ENCODE measurements around the gene REP15. TPM values are rescaled to one million over a fixed set of nuclear protein-coding genes. Genes with fewer than 3 reads are reported as not detected.
A peak's percentile ranks its signal among the peaks of the same experiment; 100 is the strongest.

Gene REP15
- polyA plus RNA-seq, 1 of the 3 experiments (the other 2 are of a cell fraction) = 0.84 TPM

- no peak overlapping the region for H3K4me3 ChIP-seq (ENCODE audit: low read depth in 2 of 2, low read length in 1 of 2)
- H3F3A ChIP-seq (replicated peaks; ENCODE audit: insufficient read depth) = peaks cover 39% of the 10 kb centered on the region
- no peaks in the 10 kb centered on the region for H3K27me3 ChIP-seq (ENCODE audit: insufficient read depth)
- CTCF ChIA-PET = no interaction called here
- no peak overlapping the region for H3K4me2 ChIP-seq
- peaks cover 0 to 10% of the 10 kb centered on the region in 2 experiments; a peak in 1 of 4 replicates for H3K4me1 ChIP-seq (ENCODE audit: control insufficient read depth in 1 of 2, insufficient read depth in 2 of 2, low read depth in 1 of 2, low read length in 1 of 2)
- 93% methylated on average over 6 of the region's 6 CpGs for WGBS (ENCODE audit: low lambda C conversion rate)
- H3K79me2 ChIP-seq (ENCODE audit: insufficient read depth) = no peaks in the 10 kb centered on the region
- H4K20me1 ChIP-seq (ENCODE audit: insufficient read depth) = no peaks in the 10 kb centered on the region
- DNase-seq = no peak
- POLR2A ChIA-PET = no interaction called here
- H2AFZ ChIP-seq (ENCODE audit: low read depth) = no peak overlapping the region
- peak overlapping the region in 1 of 2 experiments; percentile 45; a peak in 1 of 4 replicates for H3K27ac ChIP-seq (ENCODE audit: low read depth in 2 of 2, low read length in 1 of 2)
- no peak overlapping the region for H3K9ac ChIP-seq
- H3K36me3 ChIP-seq (replicated peaks in 1 of 2; ENCODE audit: control insufficient read depth in 1 of 2, insufficient read depth in 2 of 2, low read length in 1 of 2) = peaks cover 46 to 77% of the 10 kb centered on the region in 2 experiments
- H3K9me3 ChIP-seq = no peaks in the 10 kb centered on the region
- 0 out of 2 replicates have a peak, but pooled peaks cover 2% of the 10 kb centered on the region for H3K9me2 ChIP-seq
- TF ChIP-seq, protein P1, sequence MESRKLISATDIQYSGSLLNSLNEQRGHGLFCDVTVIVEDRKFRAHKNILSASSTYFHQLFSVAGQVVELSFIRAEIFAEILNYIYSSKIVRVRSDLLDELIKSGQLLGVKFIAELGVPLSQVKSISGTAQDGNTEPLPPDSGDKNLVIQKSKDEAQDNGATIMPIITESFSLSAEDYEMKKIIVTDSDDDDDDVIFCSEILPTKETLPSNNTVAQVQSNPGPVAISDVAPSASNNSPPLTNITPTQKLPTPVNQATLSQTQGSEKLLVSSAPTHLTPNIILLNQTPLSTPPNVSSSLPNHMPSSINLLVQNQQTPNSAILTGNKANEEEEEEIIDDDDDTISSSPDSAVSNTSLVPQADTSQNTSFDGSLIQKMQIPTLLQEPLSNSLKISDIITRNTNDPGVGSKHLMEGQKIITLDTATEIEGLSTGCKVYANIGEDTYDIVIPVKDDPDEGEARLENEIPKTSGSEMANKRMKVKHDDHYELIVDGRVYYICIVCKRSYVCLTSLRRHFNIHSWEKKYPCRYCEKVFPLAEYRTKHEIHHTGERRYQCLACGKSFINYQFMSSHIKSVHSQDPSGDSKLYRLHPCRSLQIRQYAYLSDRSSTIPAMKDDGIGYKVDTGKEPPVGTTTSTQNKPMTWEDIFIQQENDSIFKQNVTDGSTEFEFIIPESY (IDR thresholded peaks at IDR 0.05; ENCODE audit: borderline replicate concordance, low read depth) = no peak
- no peak for TF ChIP-seq MXI1 (IDR thresholded peaks at IDR 0.05; ENCODE audit: low read depth, low read length)
- TF ChIP-seq USF1 (IDR thresholded peaks at IDR 0.05; ENCODE audit: borderline replicate concordance, low read depth) = no peak
- no peak for TF ChIP-seq FOSL2 (IDR thresholded peaks at IDR 0.05; ENCODE audit: borderline replicate concordance, low read depth)
- no peak for TF ChIP-seq ELF1 (IDR thresholded peaks at IDR 0.05)
- TF ChIP-seq GATA2 (CRISPR knock-in tag; IDR thresholded peaks at IDR 0.05) = no peak
- no peak for TF ChIP-seq FOXJ3 (CRISPR knock-in tag; IDR thresholded peaks at IDR 0.05)
- no peak for TF ChIP-seq YY1 (IDR thresholded peaks at IDR 0.05; ENCODE audit: low read depth)
- TF ChIP-seq TAF1 (IDR thresholded peaks at IDR 0.05; ENCODE audit: borderline replicate concordance, low read depth, low read length) = no peak
These were observed 523 bp upstream of the REP15 start for GRCh38 chr12:27695556-27696292.

DNA sequence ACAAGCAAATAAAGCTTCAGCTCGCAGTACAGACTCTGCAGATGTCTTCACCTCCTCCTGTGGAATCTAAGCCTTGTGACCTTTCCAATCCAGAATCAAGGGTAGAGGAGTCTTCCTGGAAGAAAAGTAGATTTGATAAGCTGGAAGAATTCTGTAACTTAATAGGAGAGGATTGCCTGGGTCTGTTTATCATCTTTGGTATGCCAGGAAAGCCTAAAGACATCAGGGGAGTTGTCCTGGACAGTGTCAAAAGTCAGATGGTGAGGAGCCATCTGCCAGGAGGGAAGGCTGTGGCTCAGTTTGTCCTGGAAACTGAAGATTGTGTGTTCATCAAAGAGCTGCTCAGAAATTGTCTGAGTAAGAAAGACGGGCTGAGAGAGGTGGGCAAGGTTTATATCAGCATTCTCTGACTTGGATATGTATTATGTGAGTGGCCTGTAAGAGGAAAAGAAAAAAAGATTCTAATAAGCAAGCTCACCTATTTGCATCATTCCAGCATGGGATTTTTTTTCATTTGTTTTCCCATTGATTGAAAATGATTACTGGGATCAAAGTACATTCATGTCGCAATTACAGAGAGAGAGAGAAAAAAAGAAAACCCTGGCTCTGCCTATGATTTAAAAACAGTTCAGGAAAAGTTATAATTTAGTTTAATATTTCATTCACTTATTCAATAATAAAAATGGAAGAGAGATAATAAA, 767 bp downstream of the REP15 start:
- H4K20me1 ChIP-seq (ENCODE audit: insufficient read depth) = no peaks in the 10 kb centered on the region
- H3K9ac ChIP-seq = no peak overlapping the region
- no peak overlapping the region for H2AFZ ChIP-seq (ENCODE audit: low read depth)
- 0 out of 2 replicates have a peak, but pooled peaks cover 2% of the 10 kb centered on the region for H3K9me2 ChIP-seq
- peak overlapping the region in 1 of 2 experiments; percentile 45; a peak in 2 of 4 replicates for H3K27ac ChIP-seq (ENCODE audit: low read depth in 2 of 2, low read length in 1 of 2)
- H3F3A ChIP-seq (replicated peaks; ENCODE audit: insufficient read depth) = peaks cover 39% of the 10 kb centered on the region
- no peaks in the 10 kb centered on the region for H3K9me3 ChIP-seq
- POLR2A ChIA-PET = no interaction called here
- CTCF ChIA-PET = interaction anchor here (0.9 to 1.4 kb wide), 2 partner anchors 125 to 391 kb away, joined by 3 read pairs; no protein-coding TSS in a partner anchor
- TF ChIP-seq EP300 (IDR thresholded peaks at IDR 0.05; ENCODE audit: borderline replicate concordance in 1 of 2, low read depth in 1 of 2, low read length in 1 of 2) (peak in 1 of 2 experiments; percentile 44; a peak in 1 of 4 replicates), ELF1 (IDR thresholded peaks at IDR 0.05) (no peak), TCF12 (IDR thresholded peaks at IDR 0.05) (0 out of 2 replicates have a peak, but pooled peaks have one; percentile 20)
- H3K79me2 ChIP-seq (ENCODE audit: insufficient read depth) = no peaks in the 10 kb centered on the region
- WGBS (ENCODE audit: low lambda C conversion rate) = 76% methylated on average over 3 of the region's 3 CpGs
- peaks cover 0 to 10% of the 10 kb centered on the region in 2 experiments; a peak in 1 of 4 replicates for H3K4me1 ChIP-seq (ENCODE audit: control insufficient read depth in 1 of 2, insufficient read depth in 2 of 2, low read depth in 1 of 2, low read length in 1 of 2)
- no peak overlapping the region for H3K4me3 ChIP-seq (ENCODE audit: low read depth in 2 of 2, low read length in 1 of 2)
- peak; percentile 14 for DNase-seq
- H3K36me3 ChIP-seq (replicated peaks in 1 of 2; ENCODE audit: control insufficient read depth in 1 of 2, insufficient read depth in 2 of 2, low read length in 1 of 2) = peaks cover 33 to 64% of the 10 kb centered on the region in 2 experiments
- no peak overlapping the region for H3K4me2 ChIP-seq
- no peaks in the 10 kb centered on the region for H3K27me3 ChIP-seq (ENCODE audit: insufficient read depth)

All from SK-N-SH (cell line).